HG03045 (cell line): ENCODE measurements around the gene RIC8B.

Source experiments
- ATAC-seq: cut with Tn5 transposase; IDR thresholded peaks from one replicate; pipeline ENCODE4 v1.9.1; 2021; ENCODE audit warnings: mild to moderate bottlenecking, moderate library complexity; ENCODE audit not compliant: unreplicated experiment

RIC8B gene

DNA sequence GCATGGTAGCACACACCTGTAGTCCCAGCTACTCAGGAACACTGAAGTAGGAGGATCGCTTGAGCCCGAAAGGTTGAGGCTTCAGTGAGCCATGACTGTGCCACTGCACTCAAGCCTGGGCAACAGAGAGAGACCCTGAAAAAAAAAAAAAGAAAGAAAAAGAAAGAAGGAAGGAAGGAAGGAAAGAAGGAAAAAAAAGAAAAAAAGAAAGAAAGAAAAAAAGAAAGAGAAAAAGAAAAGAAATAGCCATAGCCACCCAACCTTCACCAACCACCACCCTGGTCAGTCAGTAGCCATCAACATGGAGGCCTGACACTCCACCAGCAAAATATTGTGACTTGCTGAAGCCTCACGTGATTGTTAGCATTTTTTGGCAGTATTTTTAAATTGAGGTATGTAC lies 159.8 kb downstream of the RIC8B start:
- ATAC-seq, result no peak
